Stimulated activated CD4-positive, alpha-beta T cell treated with anti-CD3 and anti-CD28 coated beads, Interleukin-2, amount 100 ng/mL, for 48 hours (primary cell): ENCODE results near the gene CAMSAP1.
A peak's percentile ranks its signal among the peaks of the same experiment; 100 is the strongest.

Experiments
- DNase-seq, 2 donors: peaks; one replicate each; pipeline ENCODE4 v3.0.0-alpha.2; 2020

Gene CAMSAP1

GRCh38 chr9:135939351-135940265 is 32.3 kb upstream of the CAMSAP1 start:
- DNase-seq = peak; percentile 51 to 57

- no peak for DNase-seq
Observed at GRCh38 chr9:135937521-135938489, 30.5 kb upstream of the CAMSAP1 start.

- no peak for DNase-seq
Observed at GRCh38 chr9:135933114-135933513, 25.8 kb upstream of the CAMSAP1 start.

- no peak for DNase-seq
Observed at GRCh38 chr9:135932656-135933055, 25.3 kb upstream of the CAMSAP1 start.

GRCh38 chr9:135931349-135931820 is 24.0 kb upstream of the CAMSAP1 start:
- DNase-seq = no peak

GRCh38 chr9:135930446-135931345 is 23.4 kb upstream of the CAMSAP1 start:
- DNase-seq = no peak

GRCh38 chr9:135929656-135930445 is 22.5 kb upstream of the CAMSAP1 start:
- no peak for DNase-seq

- no peak for DNase-seq
Observed at GRCh38 chr9:135928731-135929655, 21.6 kb upstream of the CAMSAP1 start.

GRCh38 chr9:135928074-135928730 is 20.9 kb upstream of the CAMSAP1 start:
- DNase-seq = no peak

GRCh38 chr9:135927195-135928013 is 20.1 kb upstream of the CAMSAP1 start:
- DNase-seq = no peak

- peak; percentile 74 to 78 for DNase-seq
Observed at GRCh38 chr9:135926402-135927194, 19.3 kb upstream of the CAMSAP1 start.

- peak; percentile 72 to 76 for DNase-seq
Observed at GRCh38 chr9:135925496-135926133, 18.3 kb upstream of the CAMSAP1 start.

GRCh38 chr9:135924628-135925338 is 17.4 kb upstream of the CAMSAP1 start:
- DNase-seq = peak in 1 of 2 donors; percentile 21

GRCh38 chr9:135923508-135923907 is 16.2 kb upstream of the CAMSAP1 start:
- no peak for DNase-seq

- no peak for DNase-seq
Observed at GRCh38 chr9:135921749-135922310, 14.5 kb upstream of the CAMSAP1 start.

- no peak for DNase-seq
Observed at GRCh38 chr9:135920973-135921585, 13.7 kb upstream of the CAMSAP1 start.
